Brain pericyte (primary cell): ENCODE data around the gene LIMCH1.
"Not testable (repeated sequence)": the region's sequence is repeated elsewhere in the genome, so short reads cannot be mapped to it uniquely, and the experiment has no call there.

Source experiments
- DNase-seq: peaks from one replicate; pipeline ENCODE4 v3.0.0-alpha.2; 2012; ENCODE audit warnings: low read depth, low spot score

Gene LIMCH1

DNA sequence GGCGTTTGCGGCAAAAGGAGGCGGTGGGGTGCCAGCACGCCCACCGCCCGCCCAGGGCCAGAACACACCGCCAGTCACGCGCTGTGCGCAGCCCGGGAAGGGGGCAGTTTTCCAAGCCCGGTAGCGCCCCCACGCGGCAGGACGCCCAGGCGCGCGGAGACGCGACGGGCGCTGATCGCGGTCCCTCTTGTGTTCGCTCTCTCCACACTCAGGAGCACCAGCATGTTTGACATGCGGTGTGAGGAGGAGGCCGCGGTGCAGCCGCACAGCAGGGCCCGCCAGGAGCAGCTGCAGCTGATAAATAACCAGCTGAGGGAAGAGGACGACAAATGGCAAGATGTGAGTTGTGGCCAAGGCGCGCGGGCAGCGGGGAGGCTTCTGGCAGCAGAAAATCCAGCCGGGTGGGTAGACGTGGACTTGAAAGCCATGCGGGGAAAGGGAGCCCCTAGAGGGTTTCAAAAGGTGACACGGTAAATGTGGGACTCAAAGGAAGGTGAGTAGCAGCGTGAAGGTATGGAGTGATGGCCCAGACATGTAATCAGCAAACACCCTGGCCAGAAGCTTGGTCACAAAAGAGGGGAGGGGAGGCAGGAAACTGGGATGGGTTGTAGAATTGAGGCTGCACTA lies 106.4 kb downstream of the LIMCH1 start:
- DNase-seq: no peak

DNA sequence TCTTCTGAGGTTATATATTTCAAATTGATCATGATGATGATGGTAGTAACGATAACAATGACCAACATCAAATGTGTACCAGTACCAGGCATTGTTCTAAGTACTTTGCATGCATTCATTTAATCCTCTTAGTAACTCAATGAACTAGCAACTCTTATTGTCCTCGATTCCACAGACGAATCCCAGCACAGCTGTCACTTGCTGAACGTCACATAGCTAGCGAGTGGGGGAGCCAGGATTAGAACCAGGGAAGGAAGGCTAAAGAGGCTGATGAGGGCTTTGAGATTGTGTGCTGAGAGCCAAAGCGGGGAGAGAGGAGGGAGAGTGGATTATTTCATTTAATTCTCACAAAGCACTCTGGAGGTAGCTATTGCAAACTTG lies 106.9 kb downstream of the LIMCH1 start:
- DNase-seq: no peak

DNA sequence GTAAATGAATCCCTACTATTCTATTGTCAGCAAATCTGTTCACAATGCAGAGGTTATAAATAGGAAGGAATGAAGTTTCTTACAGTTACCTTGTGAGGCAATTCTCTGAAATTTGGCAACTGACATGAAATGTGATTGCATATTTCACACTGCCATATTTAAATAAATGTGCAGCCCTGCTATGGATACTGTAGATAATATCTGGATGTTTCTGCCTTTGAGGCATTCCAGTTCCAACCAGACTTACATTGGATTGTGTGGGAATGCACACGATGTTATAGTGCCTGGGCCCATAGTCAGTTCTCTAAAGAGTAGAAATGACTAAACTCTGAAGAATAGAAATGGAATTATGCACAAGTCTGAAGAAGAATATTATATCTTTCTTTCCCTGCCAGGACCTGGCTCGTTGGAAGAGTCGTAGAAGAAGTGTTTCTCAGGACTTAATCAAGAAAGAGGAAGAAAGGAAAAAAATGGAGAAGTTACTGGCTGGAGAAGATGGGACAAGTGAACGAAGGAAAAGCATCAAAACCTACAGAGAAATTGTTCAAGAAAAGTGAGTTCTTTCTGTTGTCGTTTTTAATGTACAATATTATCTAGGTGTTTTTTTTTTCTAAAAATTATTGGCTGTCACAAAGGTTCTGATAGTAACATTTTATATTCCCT lies 107.9 kb downstream of the LIMCH1 start:
- no peak for DNase-seq

DNA sequence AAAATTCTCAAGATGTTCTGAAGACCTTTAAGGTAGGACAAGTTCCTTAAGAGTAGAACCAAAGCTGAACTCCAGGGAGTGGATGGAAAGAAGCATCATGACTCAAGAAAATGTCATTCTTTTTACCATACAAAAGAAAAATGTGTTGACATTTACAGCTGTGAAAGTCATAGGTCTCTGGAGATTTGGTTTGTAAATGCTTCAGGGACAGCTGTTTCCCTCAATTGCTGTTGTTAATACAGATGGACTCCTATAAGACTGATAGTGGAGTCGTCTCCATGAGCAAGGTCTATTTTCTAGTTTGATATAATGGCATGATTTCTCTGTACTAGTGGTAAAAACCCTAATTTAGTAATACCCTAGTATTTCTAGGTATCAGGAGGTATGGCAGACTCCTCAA lies 108.9 kb downstream of the LIMCH1 start:
- DNase-seq: no peak

DNA sequence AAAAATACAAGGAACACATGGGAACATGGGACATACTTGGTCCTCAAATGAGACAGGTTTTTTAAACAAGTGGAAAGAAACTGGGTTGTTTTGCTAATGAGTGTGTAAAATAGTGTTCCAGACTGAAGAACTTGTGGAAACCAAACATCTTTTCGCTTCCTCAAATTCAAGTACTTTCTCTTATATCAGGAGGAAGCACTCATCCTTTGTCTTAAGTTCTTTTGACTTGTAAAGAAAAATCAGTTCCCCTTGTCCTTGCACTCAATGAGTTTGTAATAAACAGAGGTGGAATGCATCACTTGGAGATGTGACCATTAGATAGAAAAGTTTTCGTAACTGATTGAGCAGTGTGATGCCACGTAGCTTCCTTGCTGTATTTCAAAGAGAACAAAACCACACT lies 109.4 kb downstream of the LIMCH1 start:
- DNase-seq: no peak

DNA sequence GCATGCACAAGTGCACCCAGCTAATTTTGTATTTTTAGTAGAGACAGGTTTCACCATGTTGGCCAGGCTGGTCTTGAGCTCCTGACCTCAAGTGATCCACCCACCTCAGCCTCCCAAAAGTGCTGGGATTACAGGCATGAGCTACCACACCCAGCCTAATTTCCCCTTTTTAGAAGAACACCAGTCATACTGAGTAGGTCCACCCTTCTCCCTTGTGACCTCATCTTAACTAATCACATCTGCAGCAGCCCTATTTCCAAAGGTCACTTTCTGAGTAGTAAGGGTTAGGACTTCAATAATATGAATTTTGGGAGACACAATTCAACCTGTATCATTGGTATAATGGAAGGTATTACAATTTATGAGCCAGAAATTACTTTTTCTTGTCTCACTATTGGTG lies 113.2 kb downstream of the LIMCH1 start:
- not testable (repeated sequence) for DNase-seq

DNA sequence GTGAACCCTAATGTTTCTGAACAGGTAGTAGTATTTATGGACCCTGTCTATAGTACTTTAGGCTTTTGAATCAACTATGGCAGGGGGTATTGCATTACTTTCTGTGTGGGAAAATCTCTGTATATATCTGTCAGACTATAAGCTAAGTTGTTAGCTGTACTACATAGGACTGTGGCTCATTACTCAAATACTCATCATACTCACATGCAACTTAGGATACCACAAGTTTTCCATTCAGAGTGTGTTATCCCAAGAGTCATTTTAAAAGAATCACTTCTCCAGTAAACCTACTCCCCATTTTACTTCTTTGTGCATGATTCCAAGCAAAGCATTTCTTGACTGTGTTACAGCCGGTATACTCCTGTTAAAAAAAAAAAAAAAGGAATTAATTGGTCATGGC lies 115.0 kb downstream of the LIMCH1 start:
- no peak for DNase-seq

DNA sequence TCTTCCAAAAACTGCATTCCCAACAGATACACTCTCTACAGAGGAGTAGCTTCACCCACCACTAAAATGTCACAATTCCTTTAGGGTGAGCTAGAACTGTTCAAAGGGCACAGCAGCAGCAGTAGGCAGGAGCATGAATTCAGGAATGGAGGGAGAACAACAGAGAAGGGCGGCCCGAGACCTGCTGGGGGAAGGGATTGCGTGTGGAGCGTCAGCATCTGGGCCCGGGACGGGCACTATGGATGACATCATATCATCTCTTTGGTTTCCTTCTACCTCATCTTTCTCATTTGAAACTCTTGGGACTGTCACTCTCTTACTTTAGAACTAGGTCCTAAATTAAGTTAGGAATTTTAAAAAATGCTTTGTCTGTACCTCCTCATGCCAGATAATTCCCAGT lies 115.6 kb downstream of the LIMCH1 start:
- DNase-seq: no peak

DNA sequence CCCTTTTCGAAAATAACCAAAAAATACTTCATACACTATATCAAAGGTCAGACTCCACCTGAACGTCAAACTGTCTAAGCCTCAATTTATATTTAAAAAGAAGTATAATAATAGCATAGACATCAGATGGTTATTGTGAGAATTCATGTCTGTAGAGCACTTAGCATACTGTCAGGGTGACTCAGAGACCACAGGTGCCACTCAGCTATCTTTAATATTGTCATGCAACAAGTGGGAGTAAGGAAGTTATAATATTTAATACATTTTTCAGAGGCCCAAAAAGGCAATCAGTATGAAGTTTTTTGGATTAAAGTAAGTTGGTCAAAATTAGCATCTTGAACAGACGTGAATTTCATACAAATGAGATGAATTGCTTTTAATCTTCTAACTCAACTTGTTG lies 117.2 kb downstream of the LIMCH1 start:
- no peak for DNase-seq

DNA sequence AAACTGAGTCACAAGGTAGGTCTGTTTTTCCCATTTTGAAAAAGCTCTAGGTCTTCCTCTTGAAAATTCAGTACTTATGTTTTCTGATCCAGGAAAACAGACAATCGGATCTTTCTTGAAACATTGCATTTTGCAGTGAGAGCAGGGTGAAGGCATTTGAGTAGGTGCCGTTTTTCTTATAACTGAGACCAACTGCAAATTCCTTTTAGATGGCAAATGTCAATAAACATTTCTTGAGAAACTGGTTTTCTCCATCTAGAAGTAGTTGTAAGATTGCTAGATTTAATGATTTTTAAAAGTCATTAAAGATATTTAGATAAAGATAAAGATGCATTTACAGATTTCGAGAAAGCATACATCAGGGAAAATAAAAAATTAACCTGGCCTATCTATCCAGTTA lies 118.1 kb downstream of the LIMCH1 start:
- no peak for DNase-seq

DNA sequence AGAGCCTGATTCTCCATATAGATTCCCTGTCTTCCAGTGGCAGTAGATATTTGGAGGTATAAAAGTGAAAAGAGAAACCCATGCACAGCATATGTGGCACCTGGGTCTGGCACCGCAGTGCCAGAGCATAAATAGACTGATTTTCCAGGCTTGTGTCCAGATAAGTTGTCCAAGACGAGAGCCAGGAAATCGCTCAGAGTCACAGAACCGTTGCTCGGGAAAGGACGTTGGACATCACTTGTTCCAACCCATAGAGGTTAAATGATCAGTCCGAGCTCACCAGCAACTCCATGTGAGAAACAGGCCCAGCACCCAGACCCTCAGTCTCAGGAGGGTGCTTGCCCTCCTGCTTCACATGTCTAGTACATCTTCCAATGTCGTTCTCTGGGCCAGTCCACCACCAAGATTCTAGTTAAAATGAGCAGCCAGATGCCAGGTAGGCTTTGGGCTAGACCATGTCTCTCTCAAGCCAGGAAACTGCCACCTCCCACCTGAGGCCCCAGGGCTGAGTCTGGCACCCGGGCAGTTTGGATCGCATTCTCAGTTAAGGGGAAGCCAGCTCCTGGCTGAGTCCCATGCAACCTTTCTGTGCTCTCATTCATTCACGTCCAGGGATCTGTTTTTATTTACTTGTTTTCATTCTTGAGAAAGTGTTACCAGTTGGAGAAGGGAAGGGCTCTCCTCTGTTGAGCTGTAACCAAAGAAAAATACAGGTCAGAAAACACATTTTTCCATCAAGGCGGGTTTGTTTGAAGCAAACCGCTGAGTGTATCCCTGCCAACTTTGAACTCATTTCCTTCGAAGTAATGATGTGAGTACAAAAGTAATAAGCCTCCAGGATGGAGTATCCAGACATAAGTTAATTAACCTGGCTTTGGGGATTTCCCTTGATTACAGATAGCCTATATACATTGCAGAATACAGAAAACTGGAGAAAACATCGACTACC lies 118.9 kb downstream of the LIMCH1 start:
- no peak for DNase-seq

DNA sequence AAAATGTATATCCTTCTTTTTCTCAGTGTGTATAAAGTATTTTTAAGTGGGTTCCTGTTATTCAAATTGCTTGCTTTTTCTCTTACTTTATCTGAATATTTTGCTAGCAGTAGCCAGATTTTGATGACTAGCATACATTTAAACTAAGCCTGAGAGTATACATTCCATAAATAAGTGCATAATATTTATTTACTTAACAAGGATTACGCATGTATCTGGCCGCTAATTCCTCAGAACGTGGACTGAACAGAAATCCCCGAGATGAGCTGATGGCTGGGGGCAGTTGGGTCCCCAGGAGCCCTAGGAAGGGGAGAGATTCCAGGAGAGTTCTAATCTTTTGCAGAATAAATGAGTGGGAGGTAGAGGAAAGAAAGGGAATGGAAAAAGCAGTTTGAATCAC lies 119.6 kb downstream of the LIMCH1 start:
- DNase-seq: no peak

DNA sequence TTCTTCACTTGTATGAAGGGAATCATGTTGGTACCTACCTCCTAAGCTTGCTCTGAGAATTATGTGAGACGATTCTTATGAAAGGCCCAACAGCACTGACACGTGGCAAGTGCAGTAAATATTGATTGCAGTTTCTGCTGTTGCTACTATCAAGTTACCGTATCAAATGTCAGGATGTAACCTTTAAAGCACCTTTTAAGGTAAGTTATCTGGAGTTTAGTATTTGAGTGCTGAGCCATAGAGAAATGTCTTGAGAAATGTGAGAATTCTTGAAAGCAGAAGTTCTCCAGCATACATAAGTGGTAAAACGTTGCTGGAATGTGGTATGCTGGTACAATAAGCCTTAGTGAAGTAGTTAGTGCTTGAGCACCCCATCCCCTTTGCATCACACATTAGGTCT lies 120.2 kb downstream of the LIMCH1 start:
- DNase-seq: no peak

DNA sequence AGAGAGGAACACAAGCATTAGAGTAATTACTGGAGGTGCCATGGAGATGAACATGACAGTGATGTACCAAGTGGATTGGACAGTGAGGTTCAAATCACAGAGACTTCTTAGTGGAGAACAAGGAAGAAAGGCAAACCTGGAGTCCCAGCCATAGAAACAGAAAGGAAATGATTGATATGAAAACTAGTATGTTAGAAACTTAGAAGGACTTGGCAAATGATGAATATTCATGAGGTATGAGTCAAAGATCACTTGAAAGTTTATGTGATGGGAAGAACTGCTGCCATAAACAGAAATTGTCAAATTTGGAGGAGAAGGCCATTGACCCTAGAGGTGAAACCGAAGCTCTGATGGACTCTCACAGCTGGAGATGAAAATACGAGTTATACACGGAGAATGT lies 122.4 kb downstream of the LIMCH1 start:
- no peak for DNase-seq

DNA sequence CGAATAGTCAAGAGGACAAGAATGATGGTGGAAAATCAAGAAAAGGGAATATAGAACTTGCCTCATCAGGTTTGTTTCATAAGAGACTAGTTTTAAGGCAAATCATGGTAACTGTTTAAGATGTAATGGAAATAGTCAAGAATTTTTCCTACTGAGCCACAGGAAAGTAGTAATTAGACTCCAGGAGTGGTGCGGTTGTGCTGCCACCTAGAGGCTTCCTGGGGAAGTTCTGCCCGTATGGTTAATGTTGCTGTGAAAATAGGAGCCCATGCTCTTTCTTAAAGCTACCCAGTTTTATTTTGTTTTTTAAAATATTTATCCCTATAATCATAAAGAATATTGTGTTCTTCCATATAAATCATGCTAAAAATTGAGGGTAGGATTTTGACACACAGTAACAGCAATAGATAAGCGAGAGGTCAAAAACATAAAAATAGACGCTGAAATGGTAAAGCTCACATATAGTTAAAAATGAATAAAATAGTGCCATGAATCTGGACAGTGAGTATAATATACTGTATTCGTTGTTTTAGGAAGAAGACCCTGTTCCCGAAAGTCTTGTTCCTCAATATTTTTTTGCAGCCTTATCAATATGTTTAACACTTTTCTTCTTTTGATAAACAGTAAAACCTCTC lies 123.6 kb downstream of the LIMCH1 start:
- no peak for DNase-seq

DNA sequence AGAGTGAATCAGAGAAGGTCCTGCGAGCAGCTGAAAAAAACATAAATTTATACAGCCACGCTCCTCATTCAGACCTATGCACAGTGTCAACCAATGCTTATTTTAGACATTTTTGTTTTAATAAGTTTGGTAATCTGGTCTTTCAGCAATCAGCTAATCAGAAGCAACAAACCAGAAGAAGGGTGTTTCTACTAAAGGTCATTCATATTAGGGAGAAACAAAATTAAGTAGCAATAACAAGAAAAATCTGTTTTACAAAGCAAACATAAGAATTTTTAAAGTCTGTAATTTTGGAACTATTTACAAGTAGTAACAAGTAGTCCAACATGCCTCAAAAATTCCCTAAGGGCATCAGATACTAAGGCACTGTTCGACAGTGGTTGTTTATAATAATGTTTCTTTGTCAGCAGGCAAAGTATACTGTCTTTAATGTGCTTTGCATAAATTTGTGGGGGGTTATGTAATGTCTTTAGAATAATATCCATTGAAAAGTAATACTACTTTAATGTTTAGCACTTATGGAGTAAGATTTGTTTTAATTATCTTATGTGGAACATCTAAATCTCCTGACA lies 127.8 kb downstream of the LIMCH1 start:
- no peak for DNase-seq

DNA sequence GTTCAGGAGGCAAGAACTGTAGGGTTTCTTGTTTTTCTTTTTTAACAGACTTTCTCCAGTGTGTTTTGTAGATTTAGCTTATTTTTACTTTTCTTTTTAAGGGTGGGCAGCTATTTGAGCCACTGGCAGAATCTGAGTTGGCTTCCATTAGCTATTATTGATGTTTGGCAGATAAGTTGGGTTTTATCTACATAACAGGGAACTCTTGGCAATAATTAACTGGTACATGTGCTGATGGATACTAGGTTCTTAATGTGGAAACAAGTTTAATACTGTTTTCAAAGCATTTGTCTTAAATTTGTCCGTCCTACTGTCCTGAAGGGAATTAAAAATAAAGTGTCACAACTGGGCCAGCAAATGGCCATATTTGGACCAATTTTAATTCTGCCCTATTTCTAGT lies 130.1 kb downstream of the LIMCH1 start:
- DNase-seq: no peak

DNA sequence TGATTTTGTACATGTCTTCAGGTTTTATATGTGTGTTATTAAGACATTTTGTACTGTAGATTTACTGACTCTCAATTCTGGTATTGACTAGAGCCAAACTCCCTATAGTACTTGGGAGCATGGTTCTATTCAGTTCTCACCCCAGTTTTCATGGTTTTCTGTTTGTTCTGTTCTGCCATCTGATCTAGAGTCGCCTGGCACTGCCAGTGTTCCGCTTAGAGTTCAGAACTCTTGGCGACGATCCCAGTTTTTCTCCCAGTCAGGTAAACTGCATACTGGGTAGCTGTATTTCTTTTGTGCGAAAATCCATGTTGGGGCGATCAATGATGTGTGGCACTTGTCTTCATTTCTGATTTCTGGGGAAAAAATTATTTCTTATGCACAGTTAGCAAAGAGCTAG lies 132.6 kb downstream of the LIMCH1 start:
- no peak for DNase-seq

DNA sequence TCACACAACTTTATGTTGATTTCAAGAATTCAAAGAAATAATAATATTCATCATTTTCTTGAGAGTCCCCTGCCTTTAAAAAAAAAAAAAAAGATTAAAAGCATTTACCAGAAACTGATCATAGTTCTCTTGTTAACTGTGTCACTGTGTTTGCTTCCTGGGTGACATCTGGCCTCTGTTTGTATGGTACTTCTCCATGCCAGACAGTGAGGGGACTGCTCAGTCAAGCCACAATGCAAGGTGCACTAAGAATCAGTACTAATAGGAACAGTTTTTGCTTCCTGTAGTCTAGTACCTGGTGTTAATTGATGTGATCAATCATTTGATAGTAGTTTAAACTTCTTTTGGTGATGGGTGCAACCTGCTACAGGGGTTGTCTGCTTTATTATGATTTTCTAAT lies 133.0 kb downstream of the LIMCH1 start:
- DNase-seq: no peak

DNA sequence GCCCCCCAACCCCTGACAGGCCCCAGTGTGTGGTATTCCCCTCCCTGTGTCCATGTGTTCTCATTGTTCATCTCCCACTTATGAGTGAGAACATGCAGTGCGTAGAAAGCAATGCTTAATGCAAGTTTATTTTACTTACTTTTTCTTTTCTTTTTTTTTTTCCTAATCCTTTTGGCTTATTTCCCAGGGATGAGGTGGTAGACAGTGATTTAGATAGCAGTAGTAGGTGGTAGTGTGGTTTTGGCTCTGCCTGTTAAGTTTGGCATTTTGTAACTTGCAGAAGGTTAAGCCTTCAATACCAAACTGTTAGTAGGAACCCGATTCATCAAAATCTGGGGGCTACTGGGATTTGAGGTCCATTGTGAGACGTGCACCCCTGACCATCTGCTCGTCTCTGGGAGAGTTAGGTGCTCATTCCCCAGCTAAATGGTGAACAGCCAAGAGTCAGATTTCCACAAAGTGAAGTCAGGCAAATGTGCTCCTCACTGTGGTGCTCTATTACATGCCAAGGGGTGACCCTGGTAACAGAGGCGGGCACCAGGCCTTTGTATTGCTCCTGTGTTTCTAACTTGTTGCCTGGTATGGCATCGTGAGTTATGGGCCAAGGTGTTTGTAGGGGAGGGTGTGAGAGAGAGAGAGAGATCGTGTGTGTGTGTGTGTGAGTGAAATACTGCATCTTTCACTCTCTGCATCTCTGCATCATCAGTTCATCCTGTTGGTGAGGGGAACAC lies 140.3 kb downstream of the LIMCH1 start:
- no peak for DNase-seq

DNA sequence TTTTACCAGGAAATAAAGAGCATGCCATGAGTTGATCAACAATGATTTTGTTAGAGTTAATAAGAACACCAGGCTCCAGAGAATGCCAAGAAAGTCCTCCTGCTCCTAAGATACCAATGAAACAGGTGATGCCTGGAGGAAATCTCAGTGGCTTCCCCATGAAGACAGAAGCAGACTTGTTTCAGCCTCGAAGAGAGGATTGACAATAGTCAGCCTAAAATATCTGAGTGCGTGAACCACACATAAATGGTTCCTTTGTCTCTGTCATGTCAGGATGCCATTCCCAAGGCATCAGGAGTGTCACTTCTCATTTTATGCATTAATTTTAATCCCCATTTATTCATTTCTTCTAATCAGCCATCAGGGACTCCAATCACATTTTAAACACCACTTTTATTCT lies 141.0 kb downstream of the LIMCH1 start:
- DNase-seq: no peak
